ENCODE data around the gene LRFN2. TPM values are rescaled to one million over a fixed set of nuclear protein-coding genes. Genes with fewer than 3 reads are reported as not detected.

LRFN2 gene
- total RNA-seq, 2 donors from 2014 or later, result 0.62 TPM; not detected in 1

DNA sequence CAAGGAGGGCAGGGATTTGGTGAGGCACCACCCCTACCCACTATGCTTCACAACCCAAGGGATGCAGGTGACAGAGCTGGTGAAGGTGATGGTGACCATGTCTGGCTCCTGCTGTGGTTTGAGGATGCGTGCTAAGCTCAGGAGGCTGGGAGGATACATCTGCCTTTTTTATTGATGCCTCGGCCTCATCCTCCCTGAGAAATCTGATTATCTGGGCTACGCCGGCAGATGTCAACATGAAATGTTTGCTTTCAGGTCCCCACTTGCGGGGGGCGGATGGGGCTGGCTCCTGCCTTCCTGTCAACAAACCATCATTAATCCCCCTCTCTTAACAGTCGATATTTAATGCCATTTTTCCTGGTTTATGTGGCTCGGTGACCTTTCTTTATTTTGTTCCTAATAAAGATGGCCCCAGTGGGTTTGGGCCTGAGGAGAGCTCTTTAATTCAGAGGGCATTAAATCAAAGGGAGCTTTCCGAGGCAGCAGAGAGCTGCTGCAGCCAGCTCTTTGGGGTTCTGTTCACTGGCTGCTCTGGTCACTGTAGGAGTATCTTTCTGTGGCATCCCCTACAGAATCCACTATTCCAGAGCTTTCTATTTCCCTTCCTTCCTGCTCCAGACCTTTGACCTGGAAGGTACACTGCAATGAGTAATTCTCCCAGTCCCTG, 33.5 kb upstream of the LRFN2 start:
- intact Hi-C loops (cut with DNase I), result no loop called here
- no peak overlapping the region for H3K4me3 ChIP-seq
- TF ChIP-seq POLR2A (IDR thresholded peaks at IDR 0.05) (no peak), POLR2AphosphoS5 (IDR thresholded peaks at IDR 0.05) (no peak)
- TF ChIP-seq, protein P1, sequence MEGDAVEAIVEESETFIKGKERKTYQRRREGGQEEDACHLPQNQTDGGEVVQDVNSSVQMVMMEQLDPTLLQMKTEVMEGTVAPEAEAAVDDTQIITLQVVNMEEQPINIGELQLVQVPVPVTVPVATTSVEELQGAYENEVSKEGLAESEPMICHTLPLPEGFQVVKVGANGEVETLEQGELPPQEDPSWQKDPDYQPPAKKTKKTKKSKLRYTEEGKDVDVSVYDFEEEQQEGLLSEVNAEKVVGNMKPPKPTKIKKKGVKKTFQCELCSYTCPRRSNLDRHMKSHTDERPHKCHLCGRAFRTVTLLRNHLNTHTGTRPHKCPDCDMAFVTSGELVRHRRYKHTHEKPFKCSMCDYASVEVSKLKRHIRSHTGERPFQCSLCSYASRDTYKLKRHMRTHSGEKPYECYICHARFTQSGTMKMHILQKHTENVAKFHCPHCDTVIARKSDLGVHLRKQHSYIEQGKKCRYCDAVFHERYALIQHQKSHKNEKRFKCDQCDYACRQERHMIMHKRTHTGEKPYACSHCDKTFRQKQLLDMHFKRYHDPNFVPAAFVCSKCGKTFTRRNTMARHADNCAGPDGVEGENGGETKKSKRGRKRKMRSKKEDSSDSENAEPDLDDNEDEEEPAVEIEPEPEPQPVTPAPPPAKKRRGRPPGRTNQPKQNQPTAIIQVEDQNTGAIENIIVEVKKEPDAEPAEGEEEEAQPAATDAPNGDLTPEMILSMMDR (IDR thresholded peaks at IDR 0.05), result no peak
- H3K36me3 ChIP-seq, result no peaks in the 10 kb centered on the region
- no peaks in the 10 kb centered on the region for H3K9me3 ChIP-seq
- no peak for DNase-seq (ENCODE audit: low spot score)
- no peaks in the 10 kb centered on the region for H3K27me3 ChIP-seq (replicated peaks; ENCODE audit: insufficient read depth)
- H3K4me1 ChIP-seq (replicated peaks), result no peaks in the 10 kb centered on the region
- no peak overlapping the region for H3K27ac ChIP-seq
- 37% methylated on average over 9 of the region's 9 CpGs for WGBS

DNA sequence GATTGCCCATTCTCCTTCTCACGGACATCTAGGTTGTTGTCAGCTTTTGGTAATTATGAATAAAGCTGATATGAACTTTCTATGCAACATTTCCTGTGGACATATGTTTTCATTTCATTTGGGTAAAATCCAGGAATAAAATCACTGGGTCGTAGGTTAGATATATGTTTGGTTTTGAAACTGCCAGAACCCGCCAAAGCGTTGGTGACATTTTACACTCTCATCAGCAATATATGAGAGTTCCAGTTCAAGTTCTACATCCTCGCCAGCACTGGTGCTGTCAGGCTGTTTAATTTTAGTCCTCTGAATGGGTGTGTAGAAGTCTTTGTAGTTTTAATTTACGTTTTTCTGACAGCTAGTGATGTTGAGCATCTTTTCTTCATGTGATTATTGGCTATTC, 27.5 kb upstream of the LRFN2 start:
- no peak for TF ChIP-seq POLR2A (IDR thresholded peaks at IDR 0.05)

DNA sequence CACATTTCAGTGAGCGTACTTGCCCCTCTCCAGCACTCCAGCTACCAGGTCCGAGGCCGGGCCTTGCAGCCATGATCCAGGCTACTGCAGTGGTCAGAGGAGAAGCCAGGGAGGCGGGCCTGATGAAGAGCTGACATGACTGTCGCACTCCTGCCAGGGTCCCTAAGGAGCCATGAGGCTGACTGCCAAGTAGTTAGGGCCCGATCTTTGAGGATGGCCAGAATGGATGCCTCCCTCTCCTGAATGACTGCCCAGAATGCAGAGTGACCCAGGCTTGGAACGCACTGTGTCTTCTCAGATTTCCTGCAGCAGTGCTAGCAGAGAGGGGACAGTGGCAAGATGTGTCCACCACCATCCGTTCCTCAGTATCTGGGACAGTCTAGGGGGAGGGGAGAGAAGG, 24.7 kb upstream of the LRFN2 start:
- Histone ChIP-seq H3K9me3 (no peaks in the 10 kb centered on the region), H3K36me3 (no peaks in the 10 kb centered on the region), H3K4me1 (replicated peaks) (no peaks in the 10 kb centered on the region), H3K27me3 (replicated peaks; ENCODE audit: insufficient read depth) (no peaks in the 10 kb centered on the region), H3K4me3 (no peak overlapping the region), H3K27ac (no peak overlapping the region)
- no peak for TF ChIP-seq POLR2A (IDR thresholded peaks at IDR 0.05)
- TF ChIP-seq POLR2AphosphoS5 (IDR thresholded peaks at IDR 0.05), result no peak
- TF ChIP-seq, protein P1 (IDR thresholded peaks at IDR 0.05), result no peak
- intact Hi-C loops (cut with DNase I), result no loop called here
- DNase-seq (ENCODE audit: low spot score), result no peak
- 66% methylated on average over 8 of the region's 8 CpGs for WGBS

More for the DNA sequence above, 27.5 kb upstream of the LRFN2 start:
- DNase-seq (ENCODE audit: low spot score), result no peak
- 45% methylated on average over 6 of the region's 6 CpGs for WGBS
- Histone ChIP-seq H3K4me1 (replicated peaks) (no peaks in the 10 kb centered on the region), H3K9me3 (no peaks in the 10 kb centered on the region), H3K4me3 (no peak overlapping the region), H3K36me3 (no peaks in the 10 kb centered on the region), H3K27me3 (replicated peaks; ENCODE audit: insufficient read depth) (no peaks in the 10 kb centered on the region), H3K27ac (no peak overlapping the region)
- intact Hi-C loops (cut with DNase I), result no loop called here

DNA sequence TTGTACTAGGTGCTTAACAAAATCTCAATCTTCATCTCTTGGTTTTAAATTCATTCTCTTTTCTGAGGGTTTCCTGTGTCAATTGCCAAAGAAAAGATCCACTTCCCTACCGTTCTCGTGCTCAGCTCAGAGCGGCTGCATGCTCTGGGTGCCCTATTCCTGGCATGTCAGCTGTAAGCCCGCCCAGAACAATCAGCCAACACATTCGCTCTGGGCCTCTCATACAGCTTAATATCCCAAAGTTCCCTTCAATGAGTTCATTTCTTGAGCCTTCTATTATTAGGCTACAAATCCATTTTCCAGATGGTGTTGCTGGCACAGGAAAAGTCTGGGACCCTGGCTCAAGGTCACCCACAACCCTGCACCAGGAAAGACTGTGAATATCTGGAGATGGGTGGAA, 24.3 kb upstream of the LRFN2 start:
- no peaks in the 10 kb centered on the region for H3K4me1 ChIP-seq (replicated peaks)
- no peak overlapping the region for H3K4me3 ChIP-seq
- intact Hi-C loops (cut with DNase I), result no loop called here
- H3K27ac ChIP-seq, result no peak overlapping the region
- H3K9me3 ChIP-seq, result no peaks in the 10 kb centered on the region
- TF ChIP-seq POLR2AphosphoS5 (IDR thresholded peaks at IDR 0.05), result no peak
- TF ChIP-seq POLR2A (IDR thresholded peaks at IDR 0.05), result no peak
- TF ChIP-seq, protein P1 (IDR thresholded peaks at IDR 0.05), result no peak
- H3K36me3 ChIP-seq, result no peaks in the 10 kb centered on the region
- no peaks in the 10 kb centered on the region for H3K27me3 ChIP-seq (replicated peaks; ENCODE audit: insufficient read depth)
- DNase-seq (ENCODE audit: low spot score), result no peak
- WGBS, result 82% methylated on average over 5 of the region's 5 CpGs

DNA sequence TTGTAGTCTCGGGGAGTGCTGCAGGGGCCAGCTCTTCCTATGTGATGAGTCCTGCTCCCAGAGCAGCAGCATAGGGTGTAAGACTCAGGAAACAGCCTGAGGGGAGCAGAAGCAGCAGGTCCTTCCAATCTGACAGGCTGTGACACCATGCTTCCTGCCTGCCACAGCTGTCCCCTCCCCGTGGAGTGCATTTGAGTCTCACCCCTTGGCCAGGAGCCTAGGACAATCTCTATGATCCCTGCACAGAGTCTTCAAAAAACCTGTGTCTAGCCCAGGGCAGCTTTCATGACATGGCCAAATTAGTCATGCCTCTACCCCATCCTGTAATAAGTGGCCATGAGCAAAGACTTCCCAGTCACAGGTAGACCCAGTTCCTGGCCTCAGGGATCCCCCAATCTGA, 23.1 kb upstream of the LRFN2 start:
- no peaks in the 10 kb centered on the region for H3K27me3 ChIP-seq (replicated peaks; ENCODE audit: insufficient read depth)
- no peak overlapping the region for H3K4me3 ChIP-seq
- intact Hi-C loops (cut with DNase I), result no loop called here
- WGBS, result 22% methylated on average over 2 of the region's 2 CpGs
- H3K9me3 ChIP-seq, result no peaks in the 10 kb centered on the region
- no peak for DNase-seq (ENCODE audit: low spot score)
- no peaks in the 10 kb centered on the region for H3K4me1 ChIP-seq (replicated peaks)
- no peaks in the 10 kb centered on the region for H3K36me3 ChIP-seq
- H3K27ac ChIP-seq, result no peak overlapping the region
- TF ChIP-seq POLR2AphosphoS5 (IDR thresholded peaks at IDR 0.05), result no peak
- TF ChIP-seq, protein P1 (IDR thresholded peaks at IDR 0.05), result no peak
- TF ChIP-seq POLR2A (IDR thresholded peaks at IDR 0.05), result no peak

All from prostate gland (tissue), 2 donors.